Endothelial cell of umbilical vein (primary cell): Measurements from ENCODE around the gene MVK. TPM values are rescaled to one million over a fixed set of nuclear protein-coding genes. Genes with fewer than 3 reads are reported as not detected.

Experiments used
- BruUV-seq: library from RNA; stranded (reverse); fragments of 400-500 nt; replicated peaks from 2 replicates; lab custom pipeline; 2021; lab: Mats Ljungman, UMichigan
- CTCF ChIA-PET: fragments of 300-600, 350-600 bp; sonication (Branson Sonifier 250); formaldehyde crosslinking; loops from one replicate; lab custom pipeline; 2021; ENCODE audit warnings: antibody characterized with exemption, inconsistent platforms; lab: Charles Lee
- POLR2A ChIA-PET: fragments of 300-600, 350-600 bp; sonication (Branson Sonifier 250); formaldehyde crosslinking; loops from one replicate; lab custom pipeline; 2021; ENCODE audit warnings: antibody characterized with exemption, inconsistent platforms; lab: Charles Lee
- DNase-seq: peaks from one replicate; pipeline ENCODE4 v3.0.0-alpha.2; 2011; ENCODE audit warnings: low read depth, low spot score
- FAIRE-seq: peaks from 2 replicates; lab custom pipeline; 2011; peaks lifted over from hg19 to GRCh38; lab: Jason Lieb, UNC
- H2AFZ ChIP-seq: 2 replicates; pipeline ENCODE4 v1.6.0; 2012; ENCODE audit warnings: low read depth, low read length, control low read depth, inconsistent platforms
- H3K27ac ChIP-seq: 2 replicates; pipeline ENCODE4 v1.5.1; 2011; ENCODE audit warnings: low read depth, mild to moderate bottlenecking, control low read depth, low read length, moderate library complexity; ENCODE audit not compliant: insufficient read depth
- H3K27me3 ChIP-seq, 2 experiments: 2 replicates each; pipeline versions ENCODE4 v1.6.0 to v1.6.1; 2011; ENCODE audit warnings: low read length in 2 of 2, mixed read lengths in 1 of 2; ENCODE audit not compliant: control insufficient read depth in 2 of 2, insufficient read depth in 2 of 2
- H3K36me3 ChIP-seq, 2 experiments: 2 replicates in 1 of 2; 3 replicates in 1 of 2; pipeline ENCODE4 v1.5.1; 2011; ENCODE audit warnings: low read length in 2 of 2, mild to moderate bottlenecking in 1 of 2, moderate library complexity in 1 of 2; ENCODE audit not compliant: control insufficient read depth in 2 of 2, insufficient read depth in 2 of 2; ENCODE audit errors: extremely low read depth in 1 of 2
- H3K4me1 ChIP-seq: 3 replicates; pipeline ENCODE4 v1.5.1; 2011; ENCODE audit warnings: mild to moderate bottlenecking, low read length; ENCODE audit not compliant: control insufficient read depth, insufficient read depth; ENCODE audit errors: extremely low read depth
- H3K4me2 ChIP-seq: 2 replicates; pipeline ENCODE4 v1.6.1; 2011; ENCODE audit warnings: low read length, control low read depth, mixed read lengths; ENCODE audit not compliant: insufficient read depth
- H3K4me3 ChIP-seq, 3 experiments: fragments of 200-600 bp in 1 of 3; sonication (generic), shearing (Covaris generic) in 1 of 3; replicated peaks in 1 of 3; 2 replicates each; pipeline ENCODE4 v1.5.1; 2011 to 2016; ENCODE audit warnings: control low read depth in 3 of 3, low read length in 3 of 3, mild to moderate bottlenecking in 2 of 3, inconsistent platforms in 1 of 3, low read depth in 1 of 3, moderate library complexity in 1 of 3; ENCODE audit not compliant: insufficient read depth in 1 of 3
- H3K79me2 ChIP-seq: 2 replicates; pipeline ENCODE4 v1.6.0; 2012; ENCODE audit warnings: low read length, inconsistent platforms; ENCODE audit not compliant: control insufficient read depth, insufficient read depth
- H3K9ac ChIP-seq: replicated peaks from 2 replicates; pipeline ENCODE3; 2011; ENCODE audit warnings: low read length, control low read depth; ENCODE audit not compliant: insufficient read depth; ENCODE audit errors: extremely low read depth
- H3K9me1 ChIP-seq: replicated peaks from 3 replicates; pipeline ENCODE4 v1.6.0; 2011; ENCODE audit warnings: mild to moderate bottlenecking, low read length; ENCODE audit not compliant: control insufficient read depth, insufficient read depth; ENCODE audit errors: extremely low read depth
- H3K9me3 ChIP-seq: replicated peaks from 2 replicates; pipeline ENCODE4 v1.5.1; 2012; ENCODE audit warnings: low read length, inconsistent platforms; ENCODE audit not compliant: control insufficient read depth, insufficient read depth
- H4K20me1 ChIP-seq: replicated peaks from 2 replicates; pipeline ENCODE3; 2011; ENCODE audit warnings: mild to moderate bottlenecking, low read length; ENCODE audit not compliant: control insufficient read depth, insufficient read depth; ENCODE audit errors: extremely low read depth
- CTCF ChIP-seq, 2 donors: IDR thresholded peaks; 1 replicate in 1 of 2; 2 replicates in 1 of 2; pipeline ENCODE4 v1.5.1; 2011; ENCODE audit warnings: low read length in 2 of 2, mild to moderate bottlenecking in 2 of 2, moderate library complexity in 2 of 2, control low read depth in 1 of 2, inconsistent platforms in 1 of 2, low read depth in 1 of 2; ENCODE audit not compliant: insufficient read depth in 1 of 2; ENCODE audit errors: extremely low read depth in 1 of 2
- EZH2 ChIP-seq: IDR thresholded peaks from 2 replicates; pipeline ENCODE4 v1.6.1; 2012; ENCODE audit warnings: borderline replicate concordance, low read depth, mild to moderate bottlenecking, moderate library complexity, low read length, inconsistent platforms; ENCODE audit not compliant: severe bottlenecking
- FOS ChIP-seq: IDR thresholded peaks from 2 replicates; pipeline ENCODE4 v1.6.1; 2011; ENCODE audit warnings: mild to moderate bottlenecking, low read length, moderate library complexity, borderline replicate concordance; ENCODE audit not compliant: insufficient read depth
- GATA2 ChIP-seq: IDR thresholded peaks from 2 replicates; pipeline ENCODE4 v1.7.0; 2011; ENCODE audit warnings: low read depth, mild to moderate bottlenecking, moderate library complexity, mixed read lengths, low read length; ENCODE audit not compliant: insufficient read length, insufficient read depth
- JUN ChIP-seq: IDR thresholded peaks from 2 replicates; pipeline ENCODE4 v1.6.1; 2011; ENCODE audit warnings: borderline replicate concordance, low read depth; ENCODE audit not compliant: insufficient read length, insufficient read depth
- MYC ChIP-seq: IDR thresholded peaks from one replicate; pipeline ENCODE4 v1.6.1; 2011; ENCODE audit warnings: mild to moderate bottlenecking, low read depth, low read length
- POLR2A ChIP-seq: IDR thresholded peaks from 2 replicates; pipeline ENCODE4 v1.6.1; 2012; ENCODE audit warnings: low read depth, mild to moderate bottlenecking, control low read depth, low read length
- POLR2AphosphoS5 ChIP-seq: IDR thresholded peaks from 2 replicates; pipeline ENCODE4 v1.6.1; 2012; ENCODE audit warnings: low read depth, mild to moderate bottlenecking, control low read depth, low read length, moderate library complexity; ENCODE audit not compliant: insufficient read depth
- dilution Hi-C: fragments of 300-500 bp; cut with MboI; formaldehyde crosslinking; loops from one replicate; pipeline ENCODE4 v1.15.0; 2019; ENCODE audit warnings: low sequenced_read_pairs; ENCODE audit not compliant: extremely low pct_ligation_motif_present
- intact Hi-C: fragments of 100-400 bp; cut with micrococcal nuclease; formaldehyde crosslinking; loops from one replicate; pipeline ENCODE4 v1.10.0; 2022
- polyA plus RNA-seq, 4 experiments: library from polyadenylated mRNA; depleted of rRNA in 3 of 4; stranded (reverse) in 3 of 4; unstranded in 1 of 4; fragments of >200 nt; gene quantifications; 2 replicates each; pipeline versions ENCODE4 v1.2.1 to v1.2.3, GENCODE V29; 2011 to 2012; ENCODE audit warnings: missing spikeins in 1 of 4
- total RNA-seq: library from RNA; stranded (reverse); gene quantifications from 2 replicates; pipeline ENCODE4 v1.2.3, GENCODE V29; 2021
- TF ChIP-seq, protein P1 (sequence below): IDR thresholded peaks from 2 replicates; pipeline ENCODE4 v1.6.1; 2011; ENCODE audit not compliant: insufficient read depth, insufficient read length

Gene MVK
- total and polyA plus RNA-seq, 2 donors (not counting 3 experiments of a cell fraction or from before 2014, with no cell fraction given): 32.6 to 42.6 TPM

DNA sequence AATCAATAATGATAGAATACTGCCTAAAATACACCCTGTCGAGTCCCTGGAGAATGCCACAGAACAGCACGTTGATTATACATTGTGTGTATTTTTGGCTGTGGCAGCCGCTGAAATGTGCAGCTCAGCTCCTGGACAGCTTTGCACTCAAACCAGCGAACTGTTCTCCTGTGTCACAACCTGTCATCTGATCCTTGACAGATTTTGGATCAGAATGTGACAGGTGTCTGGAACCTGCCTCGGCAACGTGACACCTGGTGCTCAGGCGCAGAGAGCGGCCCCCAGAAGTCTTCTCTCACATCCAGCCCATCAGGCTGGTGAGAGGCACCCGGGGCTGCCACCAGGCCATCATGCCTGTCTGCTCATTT lies 19.3 kb downstream of the MVK start:
- TF ChIP-seq JUN (no peak), POLR2AphosphoS5 (no peak)
- dilution Hi-C loops (no loop called here), intact Hi-C loops (no loop called here)
- Histone ChIP-seq H4K20me1 (no peaks in the 10 kb centered on the region), H3K9me3 (no peaks in the 10 kb centered on the region), H2AFZ (no peak overlapping the region), H3K27ac (no peak overlapping the region), H3K36me3 (peaks cover 0 to 5% of the 10 kb centered on the region in 2 experiments), H3K4me3 (no peak overlapping the region), H3K9ac (no peak overlapping the region), H3K9me1 (no peaks in the 10 kb centered on the region), H3K4me1 (peaks cover 1% of the 10 kb centered on the region), H3K79me2 (no peaks in the 10 kb centered on the region), H3K27me3 (no peaks in the 10 kb centered on the region), H3K4me2 (no peak overlapping the region)
- ChIA-PET CTCF (interaction anchor here (0.7 to 9.4 kb wide), 2 partner anchors 165 to 182 kb away, joined by 3 to 252 read pairs; no protein-coding TSS in a partner anchor), POLR2A (no interaction called here)
- BruUV-seq: no TSS peak
- no peak for DNase-seq
- no peak for FAIRE-seq

DNA sequence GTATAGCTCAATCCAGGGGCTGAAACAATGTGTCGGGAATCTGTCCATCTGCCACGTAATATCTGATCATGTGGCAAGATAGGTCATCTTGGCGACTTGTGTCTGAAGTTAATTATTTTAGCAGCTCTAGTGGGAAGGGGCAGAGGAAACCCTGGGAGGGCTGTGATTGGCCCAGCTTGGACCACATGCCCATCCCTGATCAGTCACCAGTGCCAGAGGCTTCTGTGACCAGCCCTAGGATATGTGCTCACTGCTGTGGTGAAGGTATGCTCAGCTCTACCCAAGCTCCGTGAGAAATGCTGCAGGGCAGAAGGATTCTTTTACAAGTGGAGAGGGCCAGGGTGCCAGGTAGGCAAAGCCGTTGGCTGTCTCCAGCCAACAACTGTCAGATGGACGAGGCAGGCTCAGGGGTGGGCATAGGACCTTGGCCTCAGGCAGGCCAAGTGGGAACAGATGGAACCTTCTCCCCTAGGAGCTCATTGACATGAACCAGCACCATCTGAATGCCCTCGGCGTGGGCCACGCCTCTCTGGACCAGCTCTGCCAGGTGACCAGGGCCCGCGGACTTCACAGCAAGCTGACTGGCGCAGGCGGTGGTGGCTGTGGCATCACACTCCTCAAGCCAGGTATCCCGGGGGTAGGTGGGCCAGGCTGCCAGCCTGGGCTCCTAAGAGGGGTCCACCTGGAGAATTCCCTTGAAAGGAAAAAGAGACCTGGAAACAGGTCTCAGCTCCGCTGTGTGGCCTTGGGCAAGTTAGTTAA lies 21.1 kb downstream of the MVK start:
- H4K20me1 ChIP-seq: no peaks in the 10 kb centered on the region
- H3K36me3 ChIP-seq: peaks cover 0 to 5% of the 10 kb centered on the region in 2 experiments
- no peaks in the 10 kb centered on the region for H3K9me1 ChIP-seq
- no peak overlapping the region for H3K9ac ChIP-seq
- CTCF ChIA-PET: interaction anchor here (0.5 to 9.4 kb wide), 5 partner anchors 21 to 251 kb away, joined by 3 to 252 read pairs (median 6); partner anchors contain the start of genes MMAB and MVK
- POLR2A ChIA-PET: no interaction called here
- no peak for TF ChIP-seq FOS
- no peak for TF ChIP-seq EZH2
- no peak for TF ChIP-seq JUN
- TF ChIP-seq POLR2A: no peak
- TF ChIP-seq MYC: no peak
- no peak for TF ChIP-seq GATA2
- TF ChIP-seq, protein P1, sequence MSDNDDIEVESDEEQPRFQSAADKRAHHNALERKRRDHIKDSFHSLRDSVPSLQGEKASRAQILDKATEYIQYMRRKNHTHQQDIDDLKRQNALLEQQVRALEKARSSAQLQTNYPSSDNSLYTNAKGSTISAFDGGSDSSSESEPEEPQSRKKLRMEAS: no peak
- TF ChIP-seq POLR2AphosphoS5: no peak
- TF ChIP-seq CTCF (IDR thresholded peaks at IDR 0.05; ENCODE audit: extremely low read depth in 1 of 2, insufficient read depth in 1 of 2, low read depth in 1 of 2, low read length in 2 of 2): no peak
- no peak overlapping the region for H2AFZ ChIP-seq
- DNase-seq: no peak
- H3K79me2 ChIP-seq: no peaks in the 10 kb centered on the region
- no peaks in the 10 kb centered on the region for H3K9me3 ChIP-seq
- no peak overlapping the region for H3K4me2 ChIP-seq
- dilution Hi-C loops (no loop called here), intact Hi-C loops (loop anchor here (5.0 kb wide), 2 partner anchors 118 to 167 kb away; partner anchors contain the start of gene FAM222A)
- H3K27ac ChIP-seq: no peak overlapping the region
- H3K4me1 ChIP-seq: peaks cover 3% of the 10 kb centered on the region
- FAIRE-seq: no peak
- no TSS peak for BruUV-seq
- no peak overlapping the region for H3K4me3 ChIP-seq
- H3K27me3 ChIP-seq: no peaks in the 10 kb centered on the region
